Lower lobe of right lung (tissue), 2 donors: ENCODE measurements around the gene C16orf46. TPM values are rescaled to one million over a fixed set of nuclear protein-coding genes. Genes with fewer than 3 reads are reported as not detected.

ENCODE experiments used
- ATAC-seq, 2 donors: fragments of 200-7000 bp; cut with Tn5 transposase; one replicate each; pipeline ENCODE4 v1.9.1; 2020 to 2022; ENCODE audit warnings: mild to moderate bottlenecking in 2 of 2, moderate library complexity in 2 of 2
- DNase-seq: peaks from one replicate; pipeline ENCODE4 v3.0.0-alpha.2; 2020
- H3K27ac ChIP-seq: fragments of 200-600 bp; one replicate; pipeline ENCODE4 v1.8.0; 2022
- H3K27me3 ChIP-seq: fragments of 200-600 bp; one replicate; pipeline ENCODE4 v1.8.0; 2022; ENCODE audit warnings: low read depth
- H3K36me3 ChIP-seq: fragments of 200-600 bp; one replicate; pipeline ENCODE4 v1.8.0; 2022; ENCODE audit warnings: mild to moderate bottlenecking
- H3K4me1 ChIP-seq: fragments of 200-600 bp; one replicate; pipeline ENCODE4 v1.8.0; 2022
- H3K4me3 ChIP-seq: fragments of 200-600 bp; one replicate; pipeline ENCODE4 v1.8.0; 2022; ENCODE audit warnings: mild to moderate bottlenecking
- H3K9me3 ChIP-seq: fragments of 200-600 bp; one replicate; pipeline ENCODE4 v1.8.0; 2022
- intact Hi-C: fragments of 100-400 bp; cut with DNase I; formaldehyde crosslinking; loops from one replicate; pipeline ENCODE4 v1.11.0; 2022
- total RNA-seq: library from RNA; stranded (reverse); fragmentation: NEBNext Ultra II Directional; extraction: Animal tissue kit (Norgen Biotek cat#: 25700); gene quantifications from one replicate; pipeline ENCODE4 v1.2.1, GENCODE V29; 2021
- TF ChIP-seq, protein P1 (sequence below): fragments of 200-600 bp; IDR thresholded peaks from one replicate; pipeline ENCODE4 v1.8.0; 2022; ENCODE audit warnings: antibody characterized with exemption, mild to moderate bottlenecking
- donor health status: DM: no; HTN: yes; CAD: no; lungs with severe emphysema.

Gene C16orf46
- total RNA-seq, 1 donor from 2014 or later: not detected

DNA sequence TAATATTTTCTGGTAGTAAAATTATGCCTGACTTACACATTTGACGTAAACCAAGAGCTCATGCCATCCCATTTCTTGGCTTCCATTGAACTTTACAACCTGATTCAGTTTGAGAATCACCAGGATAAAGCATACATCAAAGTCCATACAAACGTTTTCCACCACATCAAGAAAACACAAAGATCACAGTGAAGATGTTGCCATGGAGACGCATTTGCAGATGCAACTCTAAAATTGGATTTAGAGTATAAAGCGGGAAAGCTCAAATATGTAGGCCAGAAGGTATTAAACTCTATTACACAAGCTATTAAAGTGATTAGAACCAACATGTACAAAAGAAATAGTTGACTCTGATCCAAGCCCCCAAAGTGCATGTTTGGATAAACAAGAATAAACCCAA lies 10.4 kb downstream of the C16orf46 start:
- no peaks in the 10 kb centered on the region for H3K27me3 ChIP-seq
- intact Hi-C loops: no loop called here
- H3K36me3 ChIP-seq: no peaks in the 10 kb centered on the region
- ATAC-seq (no peak), DNase-seq (no peak)
- no peak overlapping the region for H3K27ac ChIP-seq
- H3K4me1 ChIP-seq: no peaks in the 10 kb centered on the region
- TF ChIP-seq, protein P1, sequence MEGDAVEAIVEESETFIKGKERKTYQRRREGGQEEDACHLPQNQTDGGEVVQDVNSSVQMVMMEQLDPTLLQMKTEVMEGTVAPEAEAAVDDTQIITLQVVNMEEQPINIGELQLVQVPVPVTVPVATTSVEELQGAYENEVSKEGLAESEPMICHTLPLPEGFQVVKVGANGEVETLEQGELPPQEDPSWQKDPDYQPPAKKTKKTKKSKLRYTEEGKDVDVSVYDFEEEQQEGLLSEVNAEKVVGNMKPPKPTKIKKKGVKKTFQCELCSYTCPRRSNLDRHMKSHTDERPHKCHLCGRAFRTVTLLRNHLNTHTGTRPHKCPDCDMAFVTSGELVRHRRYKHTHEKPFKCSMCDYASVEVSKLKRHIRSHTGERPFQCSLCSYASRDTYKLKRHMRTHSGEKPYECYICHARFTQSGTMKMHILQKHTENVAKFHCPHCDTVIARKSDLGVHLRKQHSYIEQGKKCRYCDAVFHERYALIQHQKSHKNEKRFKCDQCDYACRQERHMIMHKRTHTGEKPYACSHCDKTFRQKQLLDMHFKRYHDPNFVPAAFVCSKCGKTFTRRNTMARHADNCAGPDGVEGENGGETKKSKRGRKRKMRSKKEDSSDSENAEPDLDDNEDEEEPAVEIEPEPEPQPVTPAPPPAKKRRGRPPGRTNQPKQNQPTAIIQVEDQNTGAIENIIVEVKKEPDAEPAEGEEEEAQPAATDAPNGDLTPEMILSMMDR: no peak
- no peaks in the 10 kb centered on the region for H3K9me3 ChIP-seq
- no peak overlapping the region for H3K4me3 ChIP-seq

DNA sequence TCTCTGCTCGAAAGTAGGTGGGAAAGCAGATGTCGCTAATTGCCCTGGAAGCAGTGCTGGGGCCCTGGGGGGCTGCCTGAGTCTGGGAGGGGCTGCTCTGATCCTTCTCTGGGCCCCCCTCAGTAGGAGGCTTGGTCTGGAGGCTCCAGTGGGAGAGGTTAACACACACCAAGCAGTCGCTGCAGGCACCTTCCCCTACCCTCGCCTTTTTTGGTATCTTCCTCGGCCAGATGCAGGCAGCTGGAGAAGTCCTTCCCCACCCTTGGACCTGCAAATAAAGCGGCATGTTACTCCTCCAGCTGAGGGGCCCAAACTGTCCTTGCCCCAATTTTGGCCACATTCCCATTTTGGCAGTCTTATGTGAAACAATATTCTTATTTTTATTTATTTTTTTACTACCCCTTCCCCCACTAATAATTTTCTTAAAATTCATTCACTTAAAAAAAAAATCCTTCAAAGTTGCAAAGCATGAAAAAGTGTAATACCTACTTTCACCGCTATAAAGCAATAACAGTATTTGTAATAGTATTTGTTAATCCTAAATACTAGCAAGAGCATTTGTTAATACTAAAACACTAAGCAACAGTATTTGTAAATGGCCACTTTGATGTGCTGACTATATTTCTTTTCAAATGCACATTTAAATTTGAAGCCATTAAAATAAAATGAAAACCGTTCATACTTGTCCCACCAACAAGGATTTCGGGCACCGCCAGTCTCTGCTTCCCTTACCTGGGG lies 15.0 kb downstream of the C16orf46 start:
- H3K4me1 ChIP-seq: no peaks in the 10 kb centered on the region
- no peak overlapping the region for H3K4me3 ChIP-seq
- TF ChIP-seq, protein P1: no peak
- intact Hi-C loops: no loop called here
- H3K27me3 ChIP-seq: no peaks in the 10 kb centered on the region
- DNase-seq: no peak
- ATAC-seq: no peak
- no peak overlapping the region for H3K27ac ChIP-seq
- H3K36me3 ChIP-seq: no peaks in the 10 kb centered on the region
- H3K9me3 ChIP-seq: no peaks in the 10 kb centered on the region

DNA sequence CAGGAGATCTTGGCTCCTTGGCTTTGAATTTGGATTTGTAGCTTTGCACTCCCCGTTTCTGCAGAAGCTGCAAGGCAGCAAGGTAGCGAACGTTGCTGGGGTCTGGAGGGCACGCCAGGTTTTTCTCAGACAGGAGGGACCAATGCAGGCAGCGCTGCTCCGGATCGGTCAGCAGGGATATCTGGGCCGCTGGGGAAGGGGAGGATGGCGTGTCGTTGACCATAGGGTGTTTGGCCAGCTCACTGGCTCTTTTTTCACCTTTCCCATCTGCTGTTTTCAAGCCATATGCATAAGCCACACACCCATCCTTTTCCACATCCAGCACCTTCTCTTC lies 15.8 kb downstream of the C16orf46 start:
- no peak for DNase-seq

DNA sequence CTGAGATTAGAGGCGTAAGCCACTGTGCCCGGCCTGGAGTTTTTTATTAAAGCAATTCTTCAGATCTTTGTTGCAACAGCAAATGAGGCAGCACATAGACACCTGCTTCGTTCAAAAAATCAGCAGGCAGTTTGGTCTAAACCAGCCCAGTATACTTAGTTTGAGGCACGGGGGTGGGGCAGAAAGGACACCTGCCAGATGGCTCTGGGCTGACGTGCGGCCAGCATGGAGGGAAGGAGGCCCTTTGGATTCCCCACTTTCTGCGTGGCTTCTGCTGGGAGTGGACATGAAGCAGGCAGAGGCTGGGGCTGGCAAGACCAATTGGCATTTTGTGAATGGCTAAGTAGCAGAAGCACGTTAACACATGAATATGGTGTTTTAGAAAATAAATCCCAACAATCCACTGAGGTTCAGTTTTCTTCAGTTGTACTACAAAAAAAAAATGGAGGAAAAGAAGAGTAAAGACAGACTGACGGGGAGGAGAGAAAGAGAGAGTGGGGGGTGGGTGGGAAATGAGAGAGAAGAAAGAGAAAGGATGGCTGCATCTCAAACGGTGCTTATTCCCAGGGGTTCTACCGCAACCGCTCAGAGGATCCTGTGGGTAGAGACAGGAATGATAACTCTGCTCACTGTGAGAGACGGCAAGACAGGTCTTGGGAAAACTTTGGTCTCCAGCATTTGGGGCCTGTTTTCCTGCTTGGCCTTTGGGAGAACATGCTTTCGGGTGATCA lies 16.3 kb downstream of the C16orf46 start:
- Histone ChIP-seq H3K4me3 (no peak overlapping the region), H3K27ac (no peak overlapping the region), H3K4me1 (no peaks in the 10 kb centered on the region), H3K9me3 (no peaks in the 10 kb centered on the region), H3K36me3 (no peaks in the 10 kb centered on the region), H3K27me3 (no peaks in the 10 kb centered on the region)
- DNase-seq (no peak), ATAC-seq (no peak)
- intact Hi-C loops: no loop called here
- TF ChIP-seq, protein P1: no peak

More for the DNA sequence above, 15.8 kb downstream of the C16orf46 start:
- ATAC-seq: no peak
- H3K36me3 ChIP-seq: no peaks in the 10 kb centered on the region
- no peak overlapping the region for H3K27ac ChIP-seq
- H3K9me3 ChIP-seq: no peaks in the 10 kb centered on the region
- no peaks in the 10 kb centered on the region for H3K27me3 ChIP-seq
- TF ChIP-seq, protein P1: no peak
- intact Hi-C loops: no loop called here
- H3K4me3 ChIP-seq: no peak overlapping the region
- no peaks in the 10 kb centered on the region for H3K4me1 ChIP-seq

DNA sequence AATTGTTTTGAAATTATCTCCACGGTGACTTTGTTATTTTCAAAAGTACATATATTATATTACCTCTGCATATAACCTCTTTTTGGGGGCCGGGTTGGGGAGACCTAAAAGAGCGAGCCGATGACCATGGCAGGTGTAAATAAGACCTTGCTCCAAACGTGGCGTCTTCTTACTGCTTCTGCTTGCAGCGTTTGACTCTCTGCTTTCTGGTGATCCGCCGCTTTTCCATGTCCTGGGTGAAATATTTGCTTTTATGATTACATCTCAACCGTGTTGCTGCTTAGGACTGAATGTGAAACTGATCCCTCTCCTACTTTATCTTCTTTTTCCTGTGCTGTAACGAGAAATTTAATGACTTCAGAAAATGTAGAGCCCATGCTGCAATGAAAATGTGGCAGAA lies 23.3 kb downstream of the C16orf46 start:
- DNase-seq: no peak
- Histone ChIP-seq H3K4me3 (no peak overlapping the region), H3K27me3 (no peaks in the 10 kb centered on the region), H3K36me3 (no peaks in the 10 kb centered on the region), H3K9me3 (peaks cover 7% of the 10 kb centered on the region), H3K27ac (no peak overlapping the region), H3K4me1 (no peaks in the 10 kb centered on the region)
- TF ChIP-seq, protein P1: no peak
- intact Hi-C loops: no loop called here
- ATAC-seq: no peak
